Activated T-cell treated with anti-CD3 and anti-CD28 coated beads for 1 hour (primary cell): ENCODE measurements around the gene FAM216B.
"Not testable (repeated sequence)": the region's sequence is repeated elsewhere in the genome, so short reads cannot be mapped to it uniquely, and the experiment has no call there.

Source experiments
- DNase-seq: peaks from one replicate; pipeline ENCODE4 v3.0.0-alpha.2; 2020; ENCODE audit warnings: low read depth

The FAM216B gene

GRCh38 chr13:42780044-42780443 lies 1.3 kb upstream of the FAM216B start:
- DNase-seq = no peak

GRCh38 chr13:42786715-42787114 lies 5.3 kb downstream of the FAM216B start:
- DNase-seq = no peak

- DNase-seq = no peak
These were observed 7.2 kb downstream of the FAM216B start for GRCh38 chr13:42788601-42789000.

- no peak for DNase-seq
These were observed 10.8 kb downstream of the FAM216B start for GRCh38 chr13:42792154-42792553.

- no peak for DNase-seq
These were observed 13.3 kb downstream of the FAM216B start for GRCh38 chr13:42794577-42795275.

- no peak for DNase-seq
These were observed 14.3 kb downstream of the FAM216B start for GRCh38 chr13:42795666-42796065.

- DNase-seq = no peak
These were observed 15.5 kb downstream of the FAM216B start for GRCh38 chr13:42796747-42797356.

- DNase-seq = no peak
These were observed 16.7 kb downstream of the FAM216B start for GRCh38 chr13:42798118-42798517.

- no peak for DNase-seq
These were observed 18.8 kb downstream of the FAM216B start for GRCh38 chr13:42800109-42800643.

GRCh38 chr13:42803563-42804204 lies 22.3 kb downstream of the FAM216B start:
- DNase-seq = no peak

- no peak for DNase-seq
These were observed 23.0 kb downstream of the FAM216B start for GRCh38 chr13:42804244-42804874.

- no peak for DNase-seq
These were observed 25.9 kb downstream of the FAM216B start for GRCh38 chr13:42807241-42807640.

- DNase-seq = no peak
These were observed 26.5 kb downstream of the FAM216B start for GRCh38 chr13:42807866-42808265.

GRCh38 chr13:42808341-42808940 lies 27.1 kb downstream of the FAM216B start:
- no peak for DNase-seq

GRCh38 chr13:42812316-42812715 lies 30.9 kb downstream of the FAM216B start:
- DNase-seq = no peak

GRCh38 chr13:42814868-42815267 lies 33.5 kb downstream of the FAM216B start:
- no peak for DNase-seq

- no peak for DNase-seq
These were observed 34.3 kb downstream of the FAM216B start for GRCh38 chr13:42815681-42816080.

- no peak for DNase-seq
These were observed 35.2 kb downstream of the FAM216B start for GRCh38 chr13:42816538-42816937.

- DNase-seq = not testable (repeated sequence)
These were observed 38.3 kb downstream of the FAM216B start for GRCh38 chr13:42819687-42820086.

- DNase-seq = no peak
These were observed 39.1 kb downstream of the FAM216B start for GRCh38 chr13:42820451-42820850.

GRCh38 chr13:42821437-42821836 lies 40.1 kb downstream of the FAM216B start:
- no peak for DNase-seq
